ENCODE data around the gene ELF5. TPM values are rescaled to one million over a fixed set of nuclear protein-coding genes. Genes with fewer than 3 reads are reported as not detected.

ELF5 gene
- total RNA-seq, 1 experiment from 2014 or later: 0.11 TPM

DNA sequence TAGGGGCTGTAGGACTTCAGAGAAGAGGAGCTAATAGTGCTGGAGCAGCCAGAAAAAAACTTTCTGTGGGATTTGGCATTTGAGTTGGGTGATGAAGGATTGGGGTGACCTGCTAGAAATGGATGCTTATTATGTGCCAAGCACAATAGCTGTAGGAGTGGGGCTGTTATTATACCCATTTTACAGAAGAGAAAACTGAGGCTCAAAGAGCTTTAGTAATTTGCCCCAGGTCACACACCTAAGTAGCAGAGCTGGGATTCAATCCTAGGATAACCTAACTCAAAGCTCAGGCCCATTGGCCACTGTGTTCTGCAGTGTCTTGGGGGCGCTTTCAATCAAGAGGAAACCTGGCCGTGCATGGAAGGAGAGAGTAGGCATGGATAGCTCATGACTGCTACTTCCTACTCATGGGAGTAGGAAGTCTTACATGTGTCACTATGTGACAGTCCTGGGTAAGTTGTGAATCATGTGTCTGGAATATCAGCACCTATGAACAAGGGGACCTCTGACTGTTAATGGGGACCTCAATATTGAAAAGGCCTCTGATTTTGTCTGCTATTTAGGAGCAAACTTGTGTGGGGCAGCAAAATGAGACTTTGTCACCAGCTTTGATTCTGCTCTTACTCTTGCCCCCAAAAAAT, 6.1 kb upstream of the ELF5 start:
- Histone ChIP-seq H4K20me1 (ENCODE audit: low read length) (no peaks in the 10 kb centered on the region), H3K9ac (ENCODE audit: low read length) (no peak overlapping the region), H3K4me1 (ENCODE audit: insufficient read depth, low read length) (no peaks in the 10 kb centered on the region), H3K4me3 (ENCODE audit: low read length) (no peak overlapping the region), H3K9me2 (replicated peaks; ENCODE audit: low read length) (no peaks in the 10 kb centered on the region), H3K4me2 (ENCODE audit: low read length) (no peak overlapping the region), H3F3A (ENCODE audit: low read length, unreplicated experiment) (no peaks in the 10 kb centered on the region), H3K79me2 (ENCODE audit: low read length) (no peaks in the 10 kb centered on the region), H3K9me3 (ENCODE audit: low read length) (no peaks in the 10 kb centered on the region), H3K27me3 (ENCODE audit: low read length) (no peaks in the 10 kb centered on the region), H3K36me3 (ENCODE audit: low read depth, low read length) (no peaks in the 10 kb centered on the region), H2AFZ (ENCODE audit: low read length) (no peak overlapping the region), H3K27ac (ENCODE audit: low read length) (no peak overlapping the region)
- no peak for ATAC-seq
- POLR2A ChIA-PET (ENCODE audit: unreplicated experiment): interaction anchor here (0.6 kb wide), 1 partner anchor 659 kb away, joined by 7 read pairs; no protein-coding TSS in a partner anchor
- intact Hi-C loops (cut with micrococcal nuclease): no loop called here
- no TSS peak for BruUV-seq (replicated peaks)
- CTCF ChIA-PET: no interaction called here
- TF ChIP-seq EZH2 (IDR thresholded peaks at IDR 0.05; ENCODE audit: low read length, unreplicated experiment) (no peak), EZH2phosphoT487 (IDR thresholded peaks at IDR 0.05; ENCODE audit: borderline replicate concordance, low read length) (no peak)
- TF ChIP-seq, protein P1, sequence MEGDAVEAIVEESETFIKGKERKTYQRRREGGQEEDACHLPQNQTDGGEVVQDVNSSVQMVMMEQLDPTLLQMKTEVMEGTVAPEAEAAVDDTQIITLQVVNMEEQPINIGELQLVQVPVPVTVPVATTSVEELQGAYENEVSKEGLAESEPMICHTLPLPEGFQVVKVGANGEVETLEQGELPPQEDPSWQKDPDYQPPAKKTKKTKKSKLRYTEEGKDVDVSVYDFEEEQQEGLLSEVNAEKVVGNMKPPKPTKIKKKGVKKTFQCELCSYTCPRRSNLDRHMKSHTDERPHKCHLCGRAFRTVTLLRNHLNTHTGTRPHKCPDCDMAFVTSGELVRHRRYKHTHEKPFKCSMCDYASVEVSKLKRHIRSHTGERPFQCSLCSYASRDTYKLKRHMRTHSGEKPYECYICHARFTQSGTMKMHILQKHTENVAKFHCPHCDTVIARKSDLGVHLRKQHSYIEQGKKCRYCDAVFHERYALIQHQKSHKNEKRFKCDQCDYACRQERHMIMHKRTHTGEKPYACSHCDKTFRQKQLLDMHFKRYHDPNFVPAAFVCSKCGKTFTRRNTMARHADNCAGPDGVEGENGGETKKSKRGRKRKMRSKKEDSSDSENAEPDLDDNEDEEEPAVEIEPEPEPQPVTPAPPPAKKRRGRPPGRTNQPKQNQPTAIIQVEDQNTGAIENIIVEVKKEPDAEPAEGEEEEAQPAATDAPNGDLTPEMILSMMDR (conservative IDR thresholded peaks at IDR 0.05; ENCODE audit: low read depth, low read length): no peak
- peak; percentile 7 for DNase-seq

DNA sequence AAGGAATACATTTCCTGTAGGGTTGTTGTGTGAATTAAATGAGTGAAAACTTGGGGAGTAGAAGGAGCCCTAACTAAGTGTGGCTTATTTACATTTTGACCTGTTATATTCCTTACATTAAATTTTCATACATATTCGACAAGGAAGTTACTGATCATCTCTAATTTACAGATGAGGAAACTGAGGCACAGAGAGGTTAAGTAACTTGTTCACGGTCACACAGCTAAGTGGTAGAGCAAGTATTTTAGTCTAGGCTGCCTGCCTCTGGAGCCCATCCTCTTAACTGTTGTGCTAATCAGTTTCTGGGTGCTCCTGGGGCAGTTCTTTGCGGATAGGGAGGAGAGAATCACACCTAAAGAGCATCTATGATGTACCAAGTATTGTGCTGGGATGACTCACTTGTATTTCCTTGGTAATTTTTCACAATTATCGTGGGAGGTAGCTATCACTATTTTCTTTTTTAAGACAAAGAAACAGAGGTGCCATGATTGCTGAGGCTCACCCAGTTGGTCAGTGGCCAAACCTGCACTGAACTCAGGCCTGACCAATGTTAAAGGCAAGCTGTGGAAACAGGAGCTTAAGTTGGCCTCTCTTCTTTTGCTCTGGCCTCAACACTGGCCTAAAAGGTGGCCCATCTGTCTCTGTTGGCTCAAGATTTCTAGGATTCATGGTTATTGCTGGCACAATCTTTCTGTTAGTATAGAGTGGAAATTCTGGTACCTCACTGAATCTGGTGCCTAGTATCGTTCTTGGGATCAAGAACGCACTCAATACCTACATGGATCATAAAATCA, 2.9 kb upstream of the ELF5 start:
- Histone ChIP-seq H3K27ac (ENCODE audit: low read length) (no peak overlapping the region), H3K4me1 (ENCODE audit: insufficient read depth, low read length) (0 out of 2 replicates have a peak, but pooled peaks cover 7% of the 10 kb centered on the region), H3F3A (ENCODE audit: low read length, unreplicated experiment) (no peaks in the 10 kb centered on the region), H3K4me3 (ENCODE audit: low read length) (no peak overlapping the region), H4K20me1 (ENCODE audit: low read length) (no peaks in the 10 kb centered on the region), H3K36me3 (ENCODE audit: low read depth, low read length) (no peaks in the 10 kb centered on the region), H3K9ac (ENCODE audit: low read length) (no peak overlapping the region), H3K4me2 (ENCODE audit: low read length) (no peak overlapping the region), H2AFZ (ENCODE audit: low read length) (no peak overlapping the region), H3K79me2 (ENCODE audit: low read length) (no peaks in the 10 kb centered on the region), H3K9me2 (replicated peaks; ENCODE audit: low read length) (no peaks in the 10 kb centered on the region), H3K27me3 (ENCODE audit: low read length) (no peaks in the 10 kb centered on the region), H3K9me3 (ENCODE audit: low read length) (no peaks in the 10 kb centered on the region)
- CTCF ChIA-PET: no interaction called here
- intact Hi-C loops (cut with micrococcal nuclease): no loop called here
- ATAC-seq (no peak), DNase-seq (no peak)
- BruUV-seq (replicated peaks): no TSS peak
- TF ChIP-seq EZH2 (IDR thresholded peaks at IDR 0.05; ENCODE audit: low read length, unreplicated experiment) (no peak), EZH2phosphoT487 (IDR thresholded peaks at IDR 0.05; ENCODE audit: borderline replicate concordance, low read length) (no peak)
- TF ChIP-seq, protein P1 (conservative IDR thresholded peaks at IDR 0.05; ENCODE audit: low read depth, low read length): no peak
- POLR2A ChIA-PET (ENCODE audit: unreplicated experiment): no interaction called here

DNA sequence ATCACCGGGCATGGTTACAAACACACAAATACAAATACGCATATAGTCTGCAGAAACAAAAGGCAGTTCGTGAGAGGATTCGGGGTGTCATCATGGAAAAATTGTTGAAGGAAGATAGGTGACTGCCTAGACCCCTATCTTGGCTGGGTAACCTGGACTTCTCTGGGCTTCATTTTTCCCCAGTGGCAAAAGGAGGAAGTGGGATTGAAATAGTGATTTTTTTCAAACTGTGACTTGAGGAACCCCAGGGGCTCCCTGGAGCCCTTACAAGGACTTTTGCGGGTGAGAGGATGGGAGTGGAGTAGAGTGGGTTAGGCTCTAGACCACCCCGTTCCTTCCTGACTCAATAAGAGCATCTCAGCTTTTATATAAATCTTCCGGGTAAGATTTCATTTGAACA, 1.0 kb upstream of the ELF5 start:
- H3K27ac ChIP-seq (ENCODE audit: low read length): no peak overlapping the region
- H3K36me3 ChIP-seq (ENCODE audit: low read depth, low read length): no peaks in the 10 kb centered on the region
- DNase-seq: no peak
- no peak overlapping the region for H3K9ac ChIP-seq (ENCODE audit: low read length)
- intact Hi-C loops (cut with micrococcal nuclease): loop anchor here (5.0 kb wide), 1 partner anchor 73 kb away; no protein-coding TSS in a partner anchor
- ChIA-PET POLR2A (ENCODE audit: unreplicated experiment) (no interaction called here), CTCF (no interaction called here)
- H3K9me3 ChIP-seq (ENCODE audit: low read length): no peaks in the 10 kb centered on the region
- H2AFZ ChIP-seq (ENCODE audit: low read length): no peak overlapping the region
- no peaks in the 10 kb centered on the region for H3K27me3 ChIP-seq (ENCODE audit: low read length)
- H3K9me2 ChIP-seq (replicated peaks; ENCODE audit: low read length): no peaks in the 10 kb centered on the region
- H3F3A ChIP-seq (ENCODE audit: low read length, unreplicated experiment): no peaks in the 10 kb centered on the region
- no peaks in the 10 kb centered on the region for H3K79me2 ChIP-seq (ENCODE audit: low read length)
- H3K4me3 ChIP-seq (ENCODE audit: low read length): no peak overlapping the region
- H4K20me1 ChIP-seq (ENCODE audit: low read length): no peaks in the 10 kb centered on the region
- no peak for ATAC-seq
- TF ChIP-seq EZH2phosphoT487 (IDR thresholded peaks at IDR 0.05; ENCODE audit: borderline replicate concordance, low read length) (no peak), EZH2 (IDR thresholded peaks at IDR 0.05; ENCODE audit: low read length, unreplicated experiment) (no peak)
- TF ChIP-seq, protein P1 (conservative IDR thresholded peaks at IDR 0.05; ENCODE audit: low read depth, low read length): no peak
- H3K4me1 ChIP-seq (ENCODE audit: insufficient read depth, low read length): 0 out of 2 replicates have a peak, but pooled peaks cover 7% of the 10 kb centered on the region
- no peak overlapping the region for H3K4me2 ChIP-seq (ENCODE audit: low read length)
- BruUV-seq (replicated peaks): no TSS peak
